ENCODE results near the gene FAU. TPM values are rescaled to one million over a fixed set of nuclear protein-coding genes. Genes with fewer than 3 reads are reported as not detected.

FAU gene
- total RNA-seq, 6 experiments from 2014 or later: 631 to 750 (median 715) TPM

DNA sequence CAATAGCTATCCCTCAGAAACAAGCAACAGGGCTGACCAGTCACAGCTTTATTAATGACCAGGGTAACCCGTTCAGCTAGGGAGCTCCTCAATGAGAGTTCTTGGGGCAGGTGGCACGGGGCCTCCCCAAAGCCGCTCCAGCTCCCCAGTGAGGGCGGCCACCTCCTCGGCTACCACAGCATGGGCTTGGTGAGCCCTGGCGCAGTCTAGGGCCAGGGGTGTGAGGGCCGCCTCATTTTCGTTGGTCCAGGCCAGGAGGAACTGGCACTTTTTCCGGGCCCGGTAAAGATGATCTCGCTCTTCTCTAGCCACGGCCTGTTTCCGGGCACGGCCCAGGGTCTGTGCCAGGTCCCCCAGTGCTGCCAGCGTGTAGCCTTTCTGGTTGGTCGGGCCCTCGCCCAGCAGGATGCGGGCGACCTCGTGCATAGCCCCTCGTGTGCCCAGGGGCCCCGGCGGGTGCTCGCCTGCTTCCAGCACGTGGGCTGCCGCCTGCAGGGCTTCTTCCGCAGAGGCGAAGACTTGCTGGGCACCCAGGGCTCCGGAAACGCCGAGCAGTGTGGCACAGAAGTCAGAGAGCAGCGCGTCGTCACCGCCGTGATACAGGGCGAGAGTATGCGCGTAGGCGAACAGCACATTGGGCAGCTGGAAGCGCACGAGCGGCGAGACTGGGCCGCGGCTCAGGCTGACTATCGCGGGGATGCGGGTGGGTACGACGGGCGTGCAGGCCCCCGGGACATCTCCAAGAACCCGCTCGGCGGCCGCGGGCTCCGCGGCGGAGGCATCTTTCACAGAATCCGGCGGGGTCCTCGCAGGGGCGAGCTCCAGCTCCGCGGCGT, 5.3 kb downstream of the FAU start:
- peaks cover 20% of the 10 kb centered on the region for H3K36me3 Mint-ChIP-seq (ENCODE audit: low read depth)
- H3K4me1 Mint-ChIP-seq (ENCODE audit: low read depth): peaks cover 33% of the 10 kb centered on the region
- TF ChIP-seq, protein P1, sequence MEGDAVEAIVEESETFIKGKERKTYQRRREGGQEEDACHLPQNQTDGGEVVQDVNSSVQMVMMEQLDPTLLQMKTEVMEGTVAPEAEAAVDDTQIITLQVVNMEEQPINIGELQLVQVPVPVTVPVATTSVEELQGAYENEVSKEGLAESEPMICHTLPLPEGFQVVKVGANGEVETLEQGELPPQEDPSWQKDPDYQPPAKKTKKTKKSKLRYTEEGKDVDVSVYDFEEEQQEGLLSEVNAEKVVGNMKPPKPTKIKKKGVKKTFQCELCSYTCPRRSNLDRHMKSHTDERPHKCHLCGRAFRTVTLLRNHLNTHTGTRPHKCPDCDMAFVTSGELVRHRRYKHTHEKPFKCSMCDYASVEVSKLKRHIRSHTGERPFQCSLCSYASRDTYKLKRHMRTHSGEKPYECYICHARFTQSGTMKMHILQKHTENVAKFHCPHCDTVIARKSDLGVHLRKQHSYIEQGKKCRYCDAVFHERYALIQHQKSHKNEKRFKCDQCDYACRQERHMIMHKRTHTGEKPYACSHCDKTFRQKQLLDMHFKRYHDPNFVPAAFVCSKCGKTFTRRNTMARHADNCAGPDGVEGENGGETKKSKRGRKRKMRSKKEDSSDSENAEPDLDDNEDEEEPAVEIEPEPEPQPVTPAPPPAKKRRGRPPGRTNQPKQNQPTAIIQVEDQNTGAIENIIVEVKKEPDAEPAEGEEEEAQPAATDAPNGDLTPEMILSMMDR (IDR thresholded peaks at IDR 0.05): no peak
- peaks cover 2% of the 10 kb centered on the region; the same call in 1 of the 2 replicates for H3K27me3 Mint-ChIP-seq (ENCODE audit: insufficient read depth)
- peak; percentile 41 for DNase-seq
- no peaks in the 10 kb centered on the region for H3K9me3 Mint-ChIP-seq
- H3K27ac Mint-ChIP-seq: peak overlapping the region; percentile 78
- peak overlapping the region; percentile 90 for H3K4me3 Mint-ChIP-seq

DNA sequence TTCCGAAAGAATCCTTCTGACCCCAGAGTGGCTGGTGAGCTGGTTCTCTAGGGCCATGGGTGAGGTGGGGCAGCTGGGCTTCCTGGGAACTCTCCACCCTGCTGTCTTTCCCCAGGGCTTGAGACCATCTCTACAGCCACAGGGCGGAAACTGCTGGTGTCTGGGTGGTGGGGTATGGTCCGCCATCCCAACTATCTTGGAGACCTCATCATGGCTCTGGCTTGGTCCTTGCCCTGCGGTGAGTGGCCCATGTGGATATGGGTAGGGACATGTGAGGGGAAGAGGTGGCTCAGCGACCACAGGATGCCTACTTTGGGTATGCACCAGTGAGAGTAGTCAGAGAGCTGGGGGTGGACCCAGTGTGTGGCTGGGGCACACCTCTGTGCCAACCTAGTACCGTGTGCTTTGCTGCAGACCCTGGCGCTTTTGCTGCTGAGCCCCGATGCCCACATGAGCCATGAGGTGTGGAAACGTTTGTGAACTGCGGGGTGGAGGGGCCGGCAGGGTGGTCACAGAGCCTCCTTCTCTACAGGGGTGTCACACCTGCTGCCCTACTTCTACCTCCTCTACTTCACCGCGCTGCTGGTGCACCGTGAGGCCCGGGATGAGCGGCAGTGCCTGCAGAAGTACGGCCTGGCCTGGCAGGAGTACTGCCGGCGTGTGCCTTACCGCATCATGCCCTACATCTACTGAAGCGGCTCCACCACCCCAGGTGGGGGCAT, 6.4 kb downstream of the FAU start:
- TF ChIP-seq, protein P1 (IDR thresholded peaks at IDR 0.05): no peak
- no peaks in the 10 kb centered on the region for H3K9me3 Mint-ChIP-seq
- peak overlapping the region; percentile 90 for H3K4me3 Mint-ChIP-seq
- no peak for DNase-seq
- peaks cover 27% of the 10 kb centered on the region for H3K4me1 Mint-ChIP-seq (ENCODE audit: low read depth)
- peaks cover 13% of the 10 kb centered on the region for H3K36me3 Mint-ChIP-seq (ENCODE audit: low read depth)
- peaks cover 2% of the 10 kb centered on the region; the same call in 1 of the 2 replicates for H3K27me3 Mint-ChIP-seq (ENCODE audit: insufficient read depth)
- peak overlapping the region; percentile 43 for H3K27ac Mint-ChIP-seq

DNA sequence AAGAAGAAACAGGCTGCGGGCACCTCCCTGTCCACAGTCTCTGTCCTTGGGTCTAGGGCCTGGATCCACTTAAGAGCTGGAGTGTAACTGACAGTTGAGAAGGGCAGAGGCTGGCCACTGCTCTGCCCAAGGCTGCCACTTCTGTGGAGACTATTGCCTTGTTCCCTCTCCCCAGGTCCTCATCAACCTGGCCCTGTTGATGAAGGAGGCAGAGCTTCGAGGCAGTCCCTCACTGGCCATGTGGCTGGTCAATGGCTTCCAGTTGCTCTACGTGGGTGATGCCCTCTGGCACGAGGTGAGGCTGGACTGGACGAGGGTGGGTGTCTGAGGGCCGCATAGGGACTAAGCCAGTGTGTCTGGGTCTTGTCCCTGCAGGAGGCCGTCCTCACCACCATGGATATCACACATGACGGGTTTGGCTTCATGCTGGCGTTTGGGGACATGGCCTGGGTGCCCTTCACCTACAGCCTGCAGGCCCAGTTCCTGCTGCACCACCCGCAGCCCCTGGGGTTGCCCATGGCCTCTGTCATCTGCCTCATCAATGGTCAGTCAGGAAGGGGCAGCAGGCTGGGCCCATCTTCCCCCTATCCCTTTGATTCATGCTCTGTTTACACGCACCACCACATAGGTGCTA, 7.3 kb downstream of the FAU start:
- DNase-seq: no peak
- Mint-ChIP-seq H3K4me3 (no peak overlapping the region), H3K36me3 (ENCODE audit: low read depth) (peaks cover 13% of the 10 kb centered on the region), H3K9me3 (no peaks in the 10 kb centered on the region), H3K27ac (0 out of 2 replicates have a peak overlapping the region, but pooled peaks have one; percentile 24), H3K27me3 (ENCODE audit: insufficient read depth) (peaks cover 2% of the 10 kb centered on the region; the same call in 1 of the 2 replicates), H3K4me1 (ENCODE audit: low read depth) (peaks cover 31% of the 10 kb centered on the region)
- TF ChIP-seq, protein P1 (IDR thresholded peaks at IDR 0.05): no peak

DNA sequence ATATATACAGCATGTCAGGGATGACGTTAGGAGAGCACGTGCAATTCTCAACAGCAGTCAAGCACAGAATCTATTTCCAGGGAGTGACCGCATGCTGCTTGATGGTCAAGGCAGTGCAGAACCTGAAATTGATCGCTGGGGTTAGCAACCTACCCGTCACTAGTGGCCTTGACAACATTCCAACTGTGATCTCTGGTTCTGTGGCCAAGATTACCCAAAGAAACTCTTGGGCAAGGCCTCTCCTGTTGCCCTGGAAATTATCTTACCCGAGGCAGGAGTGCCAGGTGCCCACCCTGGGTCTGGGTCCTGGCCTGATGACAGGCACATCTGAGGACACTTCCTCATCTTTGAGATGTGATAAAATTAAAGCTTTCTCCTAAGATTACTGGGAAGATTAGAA, 8.1 kb downstream of the FAU start:
- Mint-ChIP-seq H3K36me3 (ENCODE audit: low read depth) (peaks cover 12% of the 10 kb centered on the region), H3K4me1 (ENCODE audit: low read depth) (peaks cover 31% of the 10 kb centered on the region), H3K9me3 (no peaks in the 10 kb centered on the region), H3K27ac (peak overlapping the region; percentile 24; the same call in 1 of the 2 replicates), H3K27me3 (ENCODE audit: insufficient read depth) (peaks cover 2% of the 10 kb centered on the region; the same call in 1 of the 2 replicates), H3K4me3 (peak overlapping the region; percentile 81; the same call in 1 of the 2 replicates)
- TF ChIP-seq, protein P1 (IDR thresholded peaks at IDR 0.05): no peak
- DNase-seq: no peak

DNA sequence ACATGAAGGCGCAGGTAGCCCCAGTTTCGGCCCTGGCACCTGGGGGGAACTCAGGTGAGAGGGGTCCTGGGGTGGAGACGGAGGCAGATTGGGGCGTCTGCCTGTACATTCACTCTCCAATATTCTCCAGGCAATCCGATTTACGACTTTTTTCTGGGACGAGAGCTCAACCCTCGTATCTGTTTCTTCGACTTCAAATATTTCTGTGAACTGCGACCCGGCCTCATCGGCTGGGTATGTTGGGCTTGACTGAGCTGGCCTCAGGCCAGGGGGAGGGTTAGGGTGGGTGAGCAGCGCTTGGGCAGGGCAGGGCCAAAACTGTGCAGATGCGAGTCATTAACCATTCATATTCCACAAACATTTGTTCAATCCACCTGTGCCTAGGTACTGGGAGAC, 8.6 kb downstream of the FAU start:
- Mint-ChIP-seq H3K27ac (0 out of 2 replicates have a peak overlapping the region, but pooled peaks have one; percentile 11), H3K4me3 (peak overlapping the region; percentile 81), H3K36me3 (ENCODE audit: low read depth) (peaks cover 7% of the 10 kb centered on the region), H3K27me3 (ENCODE audit: insufficient read depth) (peaks cover 2% of the 10 kb centered on the region; the same call in 1 of the 2 replicates), H3K9me3 (no peaks in the 10 kb centered on the region), H3K4me1 (ENCODE audit: low read depth) (peaks cover 26% of the 10 kb centered on the region)
- DNase-seq: no peak
- TF ChIP-seq, protein P1 (IDR thresholded peaks at IDR 0.05): no peak
